ENCODE results near the gene ANKRD13C. TPM values are rescaled to one million over a fixed set of nuclear protein-coding genes. Genes with fewer than 3 reads are reported as not detected.

ANKRD13C gene
- total and polyA plus RNA-seq, 4 donors, result 3.3 to 14.1 (median 8.3) TPM

DNA sequence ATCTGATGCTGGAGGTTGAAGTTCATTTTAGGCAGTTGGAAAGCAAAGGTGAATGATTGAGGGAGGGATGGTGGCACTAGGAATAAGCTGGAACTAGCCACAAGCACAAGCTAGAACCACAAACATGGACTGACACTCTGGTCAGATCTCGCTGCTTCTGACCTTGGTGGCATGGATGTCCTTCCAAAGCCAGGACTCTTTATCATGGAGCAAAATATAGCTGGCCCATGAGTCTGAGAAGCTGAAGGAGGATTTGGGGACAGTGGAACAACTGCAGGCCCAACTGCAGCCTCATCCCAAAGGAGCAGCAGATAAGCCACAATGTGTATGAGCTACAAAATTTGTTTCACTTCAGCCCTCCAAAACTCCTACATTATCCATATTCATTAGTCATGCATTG, 97.9 kb downstream of the ANKRD13C start:
- 91% methylated on average over 1 of the region's 1 CpG for WGBS
- no peak for TF ChIP-seq GABPA (IDR thresholded peaks at IDR 0.05 in 1 of 2, conservative IDR thresholded peaks at IDR 0.05 in 1 of 2)
- TF ChIP-seq RAD21 (IDR thresholded peaks at IDR 0.05), result no peak
- TF ChIP-seq, protein P1, sequence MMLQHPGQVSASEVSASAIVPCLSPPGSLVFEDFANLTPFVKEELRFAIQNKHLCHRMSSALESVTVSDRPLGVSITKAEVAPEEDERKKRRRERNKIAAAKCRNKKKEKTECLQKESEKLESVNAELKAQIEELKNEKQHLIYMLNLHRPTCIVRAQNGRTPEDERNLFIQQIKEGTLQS (IDR thresholded peaks at IDR 0.05), result no peak
- TF ChIP-seq EGR1 (IDR thresholded peaks at IDR 0.05; ENCODE audit: low read depth in 2 of 2), result no peak
- TF ChIP-seq FOXA2 (IDR thresholded peaks at IDR 0.05), result no peak
- TF ChIP-seq, protein P2, sequence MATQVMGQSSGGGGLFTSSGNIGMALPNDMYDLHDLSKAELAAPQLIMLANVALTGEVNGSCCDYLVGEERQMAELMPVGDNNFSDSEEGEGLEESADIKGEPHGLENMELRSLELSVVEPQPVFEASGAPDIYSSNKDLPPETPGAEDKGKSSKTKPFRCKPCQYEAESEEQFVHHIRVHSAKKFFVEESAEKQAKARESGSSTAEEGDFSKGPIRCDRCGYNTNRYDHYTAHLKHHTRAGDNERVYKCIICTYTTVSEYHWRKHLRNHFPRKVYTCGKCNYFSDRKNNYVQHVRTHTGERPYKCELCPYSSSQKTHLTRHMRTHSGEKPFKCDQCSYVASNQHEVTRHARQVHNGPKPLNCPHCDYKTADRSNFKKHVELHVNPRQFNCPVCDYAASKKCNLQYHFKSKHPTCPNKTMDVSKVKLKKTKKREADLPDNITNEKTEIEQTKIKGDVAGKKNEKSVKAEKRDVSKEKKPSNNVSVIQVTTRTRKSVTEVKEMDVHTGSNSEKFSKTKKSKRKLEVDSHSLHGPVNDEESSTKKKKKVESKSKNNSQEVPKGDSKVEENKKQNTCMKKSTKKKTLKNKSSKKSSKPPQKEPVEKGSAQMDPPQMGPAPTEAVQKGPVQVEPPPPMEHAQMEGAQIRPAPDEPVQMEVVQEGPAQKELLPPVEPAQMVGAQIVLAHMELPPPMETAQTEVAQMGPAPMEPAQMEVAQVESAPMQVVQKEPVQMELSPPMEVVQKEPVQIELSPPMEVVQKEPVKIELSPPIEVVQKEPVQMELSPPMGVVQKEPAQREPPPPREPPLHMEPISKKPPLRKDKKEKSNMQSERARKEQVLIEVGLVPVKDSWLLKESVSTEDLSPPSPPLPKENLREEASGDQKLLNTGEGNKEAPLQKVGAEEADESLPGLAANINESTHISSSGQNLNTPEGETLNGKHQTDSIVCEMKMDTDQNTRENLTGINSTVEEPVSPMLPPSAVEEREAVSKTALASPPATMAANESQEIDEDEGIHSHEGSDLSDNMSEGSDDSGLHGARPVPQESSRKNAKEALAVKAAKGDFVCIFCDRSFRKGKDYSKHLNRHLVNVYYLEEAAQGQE (IDR thresholded peaks at IDR 0.05), result no peak
- no peak for TF ChIP-seq SP1 (IDR thresholded peaks at IDR 0.05)
- no peak for TF ChIP-seq YY1 (IDR thresholded peaks at IDR 0.05)
- TF ChIP-seq JUND (IDR thresholded peaks at IDR 0.05), result no peak
- TF ChIP-seq, protein P3, sequence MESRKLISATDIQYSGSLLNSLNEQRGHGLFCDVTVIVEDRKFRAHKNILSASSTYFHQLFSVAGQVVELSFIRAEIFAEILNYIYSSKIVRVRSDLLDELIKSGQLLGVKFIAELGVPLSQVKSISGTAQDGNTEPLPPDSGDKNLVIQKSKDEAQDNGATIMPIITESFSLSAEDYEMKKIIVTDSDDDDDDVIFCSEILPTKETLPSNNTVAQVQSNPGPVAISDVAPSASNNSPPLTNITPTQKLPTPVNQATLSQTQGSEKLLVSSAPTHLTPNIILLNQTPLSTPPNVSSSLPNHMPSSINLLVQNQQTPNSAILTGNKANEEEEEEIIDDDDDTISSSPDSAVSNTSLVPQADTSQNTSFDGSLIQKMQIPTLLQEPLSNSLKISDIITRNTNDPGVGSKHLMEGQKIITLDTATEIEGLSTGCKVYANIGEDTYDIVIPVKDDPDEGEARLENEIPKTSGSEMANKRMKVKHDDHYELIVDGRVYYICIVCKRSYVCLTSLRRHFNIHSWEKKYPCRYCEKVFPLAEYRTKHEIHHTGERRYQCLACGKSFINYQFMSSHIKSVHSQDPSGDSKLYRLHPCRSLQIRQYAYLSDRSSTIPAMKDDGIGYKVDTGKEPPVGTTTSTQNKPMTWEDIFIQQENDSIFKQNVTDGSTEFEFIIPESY (IDR thresholded peaks at IDR 0.05), result no peak
- no peak for TF ChIP-seq HNF4A (conservative IDR thresholded peaks at IDR 0.05)
- no peak for TF ChIP-seq NR2F2 (IDR thresholded peaks at IDR 0.05)
- TF ChIP-seq, protein P4, sequence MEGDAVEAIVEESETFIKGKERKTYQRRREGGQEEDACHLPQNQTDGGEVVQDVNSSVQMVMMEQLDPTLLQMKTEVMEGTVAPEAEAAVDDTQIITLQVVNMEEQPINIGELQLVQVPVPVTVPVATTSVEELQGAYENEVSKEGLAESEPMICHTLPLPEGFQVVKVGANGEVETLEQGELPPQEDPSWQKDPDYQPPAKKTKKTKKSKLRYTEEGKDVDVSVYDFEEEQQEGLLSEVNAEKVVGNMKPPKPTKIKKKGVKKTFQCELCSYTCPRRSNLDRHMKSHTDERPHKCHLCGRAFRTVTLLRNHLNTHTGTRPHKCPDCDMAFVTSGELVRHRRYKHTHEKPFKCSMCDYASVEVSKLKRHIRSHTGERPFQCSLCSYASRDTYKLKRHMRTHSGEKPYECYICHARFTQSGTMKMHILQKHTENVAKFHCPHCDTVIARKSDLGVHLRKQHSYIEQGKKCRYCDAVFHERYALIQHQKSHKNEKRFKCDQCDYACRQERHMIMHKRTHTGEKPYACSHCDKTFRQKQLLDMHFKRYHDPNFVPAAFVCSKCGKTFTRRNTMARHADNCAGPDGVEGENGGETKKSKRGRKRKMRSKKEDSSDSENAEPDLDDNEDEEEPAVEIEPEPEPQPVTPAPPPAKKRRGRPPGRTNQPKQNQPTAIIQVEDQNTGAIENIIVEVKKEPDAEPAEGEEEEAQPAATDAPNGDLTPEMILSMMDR (IDR thresholded peaks at IDR 0.05; ENCODE audit: low read depth, low read length, missing input control), result no peak
- no peak for TF ChIP-seq HNF4G (IDR thresholded peaks at IDR 0.05)
- no peak for TF ChIP-seq RXRA (IDR thresholded peaks at IDR 0.05)
- no peak for TF ChIP-seq TAF1 (conservative IDR thresholded peaks at IDR 0.05)
- no peak for TF ChIP-seq FOXA1 (IDR thresholded peaks at IDR 0.05)
- TF ChIP-seq, protein P5, sequence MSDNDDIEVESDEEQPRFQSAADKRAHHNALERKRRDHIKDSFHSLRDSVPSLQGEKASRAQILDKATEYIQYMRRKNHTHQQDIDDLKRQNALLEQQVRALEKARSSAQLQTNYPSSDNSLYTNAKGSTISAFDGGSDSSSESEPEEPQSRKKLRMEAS (IDR thresholded peaks at IDR 0.05), result no peak
- no peaks in the 10 kb centered on the region for H3K4me1 ChIP-seq (ENCODE audit: control insufficient read depth in 4 of 4, insufficient read depth in 4 of 4, low read length in 3 of 4)
- H3K36me3 ChIP-seq (ENCODE audit: control insufficient read depth in 4 of 4, insufficient read depth in 3 of 4, low read depth in 1 of 4, low read length in 3 of 4), result peaks cover 0 to 7% (median 3%) of the 10 kb centered on the region in 4 donors
- no peaks in the 10 kb centered on the region for H3K27me3 ChIP-seq (ENCODE audit: control insufficient read depth in 4 of 4, insufficient read depth in 4 of 4, low read length in 3 of 4)
- no peaks in the 10 kb centered on the region for H3K9me3 ChIP-seq (ENCODE audit: control insufficient read depth in 4 of 4, low read length in 3 of 4)
- H3K9ac ChIP-seq (ENCODE audit: low read depth in 1 of 2, low read length in 2 of 2), result no peak overlapping the region
- DNase-seq (ENCODE audit: low spot score), result no peak
- no peak overlapping the region for H3K4me3 ChIP-seq (ENCODE audit: low read depth in 1 of 3, low read length in 3 of 3)
- no peak overlapping the region for H3K27ac ChIP-seq (ENCODE audit: low read depth in 1 of 2, low read length in 2 of 2)

All from liver (tissue), 9 donors.